Measurements from ENCODE around the gene HYLS1.
"Not testable (repeated sequence)": the region's sequence is repeated elsewhere in the genome, so short reads cannot be mapped to it uniquely, and the experiment has no call there.

The HYLS1 gene, protein sequence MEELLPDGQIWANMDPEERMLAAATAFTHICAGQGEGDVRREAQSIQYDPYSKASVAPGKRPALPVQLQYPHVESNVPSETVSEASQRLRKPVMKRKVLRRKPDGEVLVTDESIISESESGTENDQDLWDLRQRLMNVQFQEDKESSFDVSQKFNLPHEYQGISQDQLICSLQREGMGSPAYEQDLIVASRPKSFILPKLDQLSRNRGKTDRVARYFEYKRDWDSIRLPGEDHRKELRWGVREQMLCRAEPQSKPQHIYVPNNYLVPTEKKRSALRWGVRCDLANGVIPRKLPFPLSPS

DNA sequence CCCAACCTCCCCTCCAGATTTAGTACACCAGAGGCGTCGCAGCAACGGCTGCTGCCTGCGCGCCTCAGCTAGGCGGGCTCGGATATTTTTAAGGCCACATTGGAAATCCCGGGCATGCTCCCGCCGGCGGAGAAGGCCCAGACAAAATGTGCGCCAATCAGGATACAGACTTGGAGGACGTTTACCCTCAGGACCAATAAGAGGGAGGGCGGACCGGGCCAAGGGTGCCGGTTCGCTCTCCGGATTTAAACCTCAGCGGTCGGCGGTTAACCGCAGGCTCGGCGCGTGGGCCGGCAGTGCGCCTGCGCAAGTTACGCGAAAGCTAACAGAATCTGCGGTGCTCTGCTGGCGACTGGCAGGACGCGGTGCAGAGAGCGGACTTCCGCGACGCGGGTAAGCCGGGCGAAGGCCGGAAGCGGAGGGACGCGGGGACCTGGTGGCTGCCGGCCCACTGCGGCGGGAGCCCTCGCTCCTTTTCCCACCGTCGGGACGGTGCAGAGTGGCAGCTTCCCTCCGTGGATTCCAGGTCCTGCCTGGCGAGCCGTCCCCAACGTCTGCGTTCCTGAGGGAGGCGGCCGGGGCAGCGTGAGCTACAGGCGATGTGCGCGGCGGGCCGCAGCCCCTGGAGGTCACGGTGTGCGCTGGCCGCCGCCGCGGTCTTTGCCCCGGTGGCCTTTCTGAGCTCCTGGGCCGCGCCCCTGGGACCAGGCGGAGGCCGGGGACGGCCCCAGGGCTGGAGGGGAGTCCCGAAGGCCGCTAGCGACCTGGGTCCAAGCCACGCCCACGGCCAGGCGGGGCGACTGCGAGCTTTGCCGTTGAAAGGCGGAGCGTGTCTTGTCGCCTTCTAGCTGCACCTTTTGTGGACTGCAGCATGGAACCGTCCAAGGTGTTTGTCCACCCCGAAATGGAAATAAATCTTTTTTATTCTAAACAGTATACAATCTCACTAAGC is at the start of gene HYLS1:
TSS of gene HYLS1 (plus strand) at position 296 of the 952 bp plus-strand sequence. CDS start 11,701 bp downstream, outside the sequence.
- peak; percentile 80 to 81 for DNase-seq

DNA sequence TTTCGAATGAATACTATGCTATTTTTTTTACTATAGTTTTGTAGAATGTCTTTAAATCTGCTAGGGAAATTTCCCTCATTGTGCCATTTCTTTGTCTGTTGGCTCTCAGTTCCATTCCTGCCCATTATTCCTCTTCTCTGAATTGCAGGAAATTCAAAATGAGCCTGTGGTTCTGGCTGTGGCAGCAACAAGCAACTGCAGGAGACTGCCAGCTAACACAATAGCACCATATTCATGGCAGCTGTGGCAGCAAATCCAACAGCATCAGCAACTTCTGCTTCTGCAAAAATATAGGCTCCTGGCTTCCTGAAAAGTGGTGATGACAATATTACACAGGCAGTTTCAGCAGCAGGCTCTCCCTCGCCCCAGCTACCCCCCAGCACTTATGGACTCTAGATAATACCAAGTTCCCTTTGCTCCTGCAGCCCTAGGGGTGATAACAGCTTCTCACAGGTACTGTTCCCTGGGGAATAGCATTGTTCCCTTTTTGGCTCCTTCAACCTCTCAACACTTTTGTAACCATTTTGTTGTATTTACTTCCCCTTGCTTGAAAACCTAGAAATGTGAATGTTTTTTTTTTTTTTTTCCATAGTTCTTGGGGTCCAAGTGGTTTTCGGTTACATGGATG is 45.0 kb upstream of the HYLS1 start:
- DNase-seq, result peak in 1 of 2 experiments; percentile 2

DNA sequence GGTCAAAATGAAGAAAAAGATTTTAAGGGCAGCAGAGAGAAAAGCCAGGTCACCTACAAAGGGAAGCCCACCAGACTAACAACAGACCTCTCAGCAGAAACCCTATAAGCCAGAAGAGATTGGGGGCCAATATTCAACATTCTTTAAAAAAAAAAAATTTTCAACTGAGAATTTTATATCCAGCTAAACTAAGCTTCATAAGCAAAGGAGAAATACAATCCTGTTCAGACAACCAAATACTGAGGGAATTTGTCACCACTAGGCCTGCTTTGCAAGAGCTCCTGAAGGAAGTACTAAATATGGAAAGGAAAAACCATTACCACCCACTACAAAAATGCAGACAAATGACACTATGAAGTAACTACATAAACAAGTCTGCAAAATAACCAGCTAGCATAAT is 41.3 kb upstream of the HYLS1 start:
- DNase-seq, result no peak

DNA sequence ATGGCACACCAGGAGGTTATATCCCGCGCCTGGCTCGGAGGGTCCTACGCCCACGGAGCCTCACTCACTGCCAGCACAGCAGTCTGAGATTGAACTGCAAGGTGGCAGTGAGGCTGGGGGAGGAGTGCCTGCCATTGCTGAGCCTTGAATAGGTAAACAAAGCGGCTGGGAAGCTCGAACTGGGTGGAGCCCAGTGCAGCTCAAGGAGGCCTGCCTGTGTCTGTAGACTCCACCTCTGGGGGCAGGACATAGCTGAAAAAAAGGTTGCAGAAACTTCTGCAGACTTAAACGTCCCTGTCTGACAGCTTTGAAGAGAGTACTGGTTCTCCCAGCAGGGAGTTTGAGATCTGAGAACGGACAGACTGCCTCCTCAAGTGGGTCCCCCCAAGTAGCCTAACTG is 29.8 kb upstream of the HYLS1 start:
- DNase-seq, result not testable (repeated sequence)

GRCh38 chr11:125862786-125863185 is 24.7 kb upstream of the HYLS1 start:
- not testable (repeated sequence) for DNase-seq

- not testable (repeated sequence) for DNase-seq
Observed at GRCh38 chr11:125865354-125865753, 22.1 kb upstream of the HYLS1 start.

DNA sequence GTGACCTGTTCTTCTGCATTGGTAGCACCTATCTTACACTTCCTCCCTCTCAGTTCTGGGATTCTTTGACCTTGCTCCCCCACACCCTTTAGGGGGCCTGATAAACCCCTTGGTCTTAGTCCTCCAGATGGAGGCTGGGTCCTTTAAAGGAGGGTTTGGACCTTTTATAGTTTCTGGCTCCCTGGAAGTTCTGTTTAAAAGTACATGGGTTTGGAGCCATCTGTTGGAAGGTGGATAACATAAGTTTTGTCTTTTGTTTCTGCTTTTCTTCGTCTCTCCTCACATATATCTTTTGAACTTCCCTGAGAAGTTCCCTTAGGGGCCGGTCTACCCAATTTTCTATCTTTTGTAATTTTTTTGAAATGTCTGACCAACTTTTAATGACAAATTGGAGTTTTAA is 17.9 kb upstream of the HYLS1 start:
- no peak for DNase-seq

- peak; percentile 18 to 30 for DNase-seq
Observed at GRCh38 chr11:125871391-125872137, 15.9 kb upstream of the HYLS1 start.

- no peak for DNase-seq
Observed at GRCh38 chr11:125872138-125872491, 15.4 kb upstream of the HYLS1 start.

GRCh38 chr11:125873881-125874555 is 13.4 kb upstream of the HYLS1 start:
- DNase-seq, result no peak

- DNase-seq, result peak; percentile 48 to 69
Observed at GRCh38 chr11:125874556-125875124, 12.8 kb upstream of the HYLS1 start.

DNA sequence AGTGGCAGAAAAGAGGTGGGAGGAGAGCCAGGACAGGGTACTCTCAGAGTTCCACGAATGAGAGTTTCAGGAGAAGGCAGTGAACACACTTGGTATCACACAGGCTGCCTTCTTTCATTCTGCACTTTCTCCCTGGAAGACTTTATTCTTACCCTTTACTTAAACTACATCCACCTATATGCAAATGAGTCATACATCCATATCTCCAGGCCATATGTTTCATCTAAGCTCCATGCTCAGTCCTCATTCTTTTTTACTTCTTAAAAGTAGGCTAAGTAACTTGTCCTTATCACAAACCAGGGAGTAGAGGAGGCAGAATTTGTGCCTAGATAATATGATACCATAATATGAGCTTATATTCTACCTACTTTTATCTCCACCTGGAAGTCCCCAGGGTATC is 6.2 kb upstream of the HYLS1 start:
- DNase-seq, result no peak

GRCh38 chr11:125883375-125883774 is 4.1 kb upstream of the HYLS1 start:
- DNase-seq, result no peak

- peak; percentile 36 to 43 for DNase-seq
Observed at GRCh38 chr11:125886997-125887372, 483 bp upstream of the HYLS1 start.

GRCh38 chr11:125890447-125891100 is 3.1 kb downstream of the HYLS1 start:
- DNase-seq, result no peak

- DNase-seq, result no peak
Observed at GRCh38 chr11:125892071-125892470, 4.6 kb downstream of the HYLS1 start.

DNA sequence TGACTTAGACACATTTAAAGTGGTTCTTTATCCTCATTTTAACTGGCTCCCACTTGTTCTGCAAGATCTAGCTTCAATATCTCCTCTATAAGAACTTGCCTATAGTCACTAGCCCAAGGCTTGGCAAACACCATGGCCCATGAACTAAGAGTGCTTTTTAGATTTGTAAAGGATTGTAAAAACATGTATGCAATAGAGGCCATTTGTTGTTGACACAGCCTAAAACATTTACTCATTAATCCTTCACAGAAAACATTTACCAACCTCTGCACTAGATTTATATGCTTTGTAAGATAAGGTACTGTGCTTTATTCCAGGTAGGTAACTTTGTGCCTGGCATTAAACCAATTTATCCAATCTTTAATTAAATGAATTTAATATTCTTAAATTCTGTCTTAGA is 5.5 kb downstream of the HYLS1 start:
- no peak for DNase-seq

GRCh38 chr11:125901872-125902271 is 14.4 kb downstream of the HYLS1 start:
- DNase-seq, result no peak

DNA sequence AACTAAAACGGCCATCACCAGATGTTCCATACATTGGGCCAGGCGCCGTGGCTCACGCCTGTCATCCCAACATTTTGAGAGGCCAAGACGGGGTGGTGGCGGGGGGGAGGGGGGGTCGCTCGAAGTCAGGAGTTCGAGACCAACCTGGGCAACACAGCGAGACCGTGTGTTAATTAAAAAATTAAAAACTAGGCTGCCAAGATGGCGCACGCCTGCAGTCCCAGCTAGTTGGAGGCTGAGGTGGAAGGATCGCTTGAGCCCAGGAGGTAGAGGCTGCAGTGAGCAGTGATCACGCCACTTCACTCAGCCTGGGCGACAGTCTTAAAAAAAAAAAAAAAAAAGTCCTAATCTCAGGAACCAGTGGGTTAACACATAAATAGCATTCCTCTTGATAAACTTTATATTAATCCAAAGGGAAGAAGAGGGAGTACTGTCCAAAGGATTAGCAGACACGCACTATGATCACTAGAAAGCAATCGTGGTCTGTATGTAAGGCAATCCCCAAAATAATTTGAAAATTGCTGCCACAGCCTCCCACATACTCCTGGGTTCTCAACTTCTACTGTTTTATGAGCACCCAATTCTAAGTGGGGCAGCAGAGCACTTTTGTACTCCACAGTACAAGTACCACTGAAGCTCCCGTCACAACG is 14.9 kb downstream of the HYLS1 start:
- no peak for DNase-seq

DNA sequence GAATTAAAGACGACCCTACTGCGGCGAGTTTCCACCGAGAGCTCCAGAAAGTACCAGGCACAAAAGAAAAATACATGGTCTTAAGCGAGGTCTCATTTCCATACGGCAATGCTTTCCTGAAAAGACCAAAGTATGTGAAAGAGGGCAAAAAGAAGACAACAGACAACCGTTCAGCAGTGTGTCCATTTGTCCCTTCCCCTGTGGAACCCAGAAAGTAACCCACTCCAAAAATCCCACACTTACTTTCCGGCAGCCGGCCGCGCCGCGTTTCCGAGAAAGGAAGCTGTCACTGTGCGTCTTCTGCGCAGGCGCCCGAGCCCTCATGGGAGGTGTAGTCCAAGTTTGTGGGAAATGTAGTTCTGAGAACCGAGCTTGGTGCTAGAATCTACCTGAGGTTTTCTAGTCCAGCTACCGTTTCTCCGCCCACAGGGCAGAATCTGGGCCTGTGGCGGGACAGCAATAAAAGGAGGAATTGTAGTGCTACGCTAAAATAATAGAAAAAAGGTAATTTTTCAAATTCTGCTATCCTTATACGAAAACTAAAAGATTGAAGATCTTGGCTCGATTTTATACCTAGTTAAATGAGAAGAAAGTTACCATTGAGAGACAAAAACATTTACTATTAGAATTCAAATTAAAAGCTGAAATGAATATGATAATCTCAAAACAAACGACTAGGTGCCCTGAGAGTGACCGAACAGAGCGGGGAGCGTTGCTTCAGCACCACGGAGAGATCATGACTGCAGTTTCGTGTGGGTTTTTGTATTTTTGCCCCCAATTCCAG is 15.7 kb downstream of the HYLS1 start, which contains the start of gene PUS3:
TSS of gene PUS3 (minus strand) at position 280 of the 784 bp plus-strand sequence. CDS start 6,922 bp downstream, outside the sequence.
- DNase-seq, result peak; percentile 77 to 80
